HCT116 (cell line): ENCODE data around the gene ZNF282. TPM values are rescaled to one million over a fixed set of nuclear protein-coding genes. Genes with fewer than 3 reads are reported as not detected.

Experiments used
- ATAC-seq: fragments of 200-7000 bp; cut with Tn5 transposase; 2 replicates; pipeline ENCODE4 v1.9.1; 2020; ENCODE audit warnings: mild to moderate bottlenecking, moderate library complexity
- BruUV-seq: library from RNA; stranded (reverse); fragments of 400-500 nt; replicated peaks from 2 replicates; lab custom pipeline; 2021; lab: Mats Ljungman, UMichigan
- CTCF ChIA-PET: fragments of 300-600 bp; sonication (Branson Sonifier 250); formaldehyde crosslinking; loops from one replicate; lab custom pipeline; 2021; ENCODE audit warnings: antibody characterized with exemption; lab: Charles Lee
- POLR2A ChIA-PET: fragments of 300-600, 350-600 bp; sonication (Branson Sonifier 250); formaldehyde crosslinking; loops from one replicate; lab custom pipeline; 2021; ENCODE audit warnings: antibody characterized with exemption; lab: Charles Lee
- RAD21 ChIA-PET, 2 experiments: fragments of 300-600 bp; sonication (Branson Sonifier 250); formaldehyde crosslinking; loops; one replicate each; lab custom pipeline; 2023; ENCODE audit warnings: low total read pairs in 2 of 2; ENCODE audit not compliant: uncharacterized antibody in 2 of 2, unreplicated experiment in 2 of 2, low non-redundant PET in 1 of 2; lab: Charles Lee
- DNase-seq: peaks from one replicate; pipeline ENCODE4 v3.0.0-alpha.2; 2010; ENCODE audit warnings: low read depth, low spot score
- H2AFZ ChIP-seq: fragments of 200-600 bp; shearing (Covaris generic), sonication (generic); 2 replicates; pipeline ENCODE4 v1.6.1; 2017; ENCODE audit warnings: low read depth, mixed run types, mixed read lengths, antibody characterized with exemption, low read length; ENCODE audit not compliant: poor library complexity, severe bottlenecking
- H3K27ac ChIP-seq: 2 replicates; pipeline ENCODE4 v1.5.1; 2012; ENCODE audit warnings: low read depth, low read length
- H3K27me3 ChIP-seq: fragments of 200-600 bp; sonication (generic); 2 replicates; pipeline ENCODE4 v1.6.1; 2016; ENCODE audit warnings: mixed run types, low read length, mixed read lengths; ENCODE audit not compliant: insufficient read depth
- H3K36me3 ChIP-seq, 2 experiments: fragments of 200-500 bp in 1 of 2; fragments of 200-600 bp in 1 of 2; sonication (Bioruptor generic) in 1 of 2; sonication (generic) in 1 of 2; 2 replicates each; pipeline versions ENCODE4 v1.5.1 to v1.6.1; 2014 to 2016; ENCODE audit warnings: low read length in 2 of 2, inconsistent platforms in 1 of 2, mixed read lengths in 1 of 2, mixed run types in 1 of 2; ENCODE audit not compliant: insufficient read depth in 2 of 2, control insufficient read depth in 1 of 2
- H3K4me1 ChIP-seq, 2 experiments: fragments of 200-600 bp in 1 of 2; sonication (generic) in 1 of 2; 2 replicates each; pipeline versions ENCODE4 v1.5.1 to v1.6.1; 2012 to 2017; ENCODE audit warnings: low read length in 2 of 2, inconsistent platforms in 1 of 2, mild to moderate bottlenecking in 1 of 2, mixed read lengths in 1 of 2, mixed run types in 1 of 2, moderate library complexity in 1 of 2; ENCODE audit not compliant: insufficient read depth in 2 of 2, control insufficient read depth in 1 of 2
- H3K4me2 ChIP-seq: fragments of 200-600 bp; sonication (generic); 2 replicates; pipeline ENCODE4 v1.6.1; 2017; ENCODE audit warnings: mixed run types, low read length, mixed read lengths
- H3K4me3 ChIP-seq, 2 experiments: fragments of 200-600 bp in 1 of 2; sonication (generic) in 1 of 2; replicated peaks in 1 of 2; 2 replicates each; pipeline ENCODE4 v1.5.1; 2011 to 2016; ENCODE audit warnings: low read length in 2 of 2, control low read depth in 1 of 2, low read depth in 1 of 2, mild to moderate bottlenecking in 1 of 2, mixed read lengths in 1 of 2, mixed run types in 1 of 2
- H3K79me2 ChIP-seq: fragments of 200-600 bp; sonication (generic); 2 replicates; pipeline ENCODE4 v1.6.1; 2017; ENCODE audit warnings: mild to moderate bottlenecking, mixed run types, low read length, moderate library complexity, mixed read lengths; ENCODE audit not compliant: insufficient read depth
- H3K9ac ChIP-seq: fragments of 200-600 bp; sonication (generic); 2 replicates; pipeline ENCODE4 v1.6.1; 2016; ENCODE audit warnings: low read length, mixed read lengths
- H3K9me2 ChIP-seq: fragments of 200-600 bp; sonication (generic), shearing (Covaris generic); 2 replicates; pipeline ENCODE4 v1.6.1; 2017; ENCODE audit warnings: mixed run types, mild to moderate bottlenecking, moderate library complexity; ENCODE audit not compliant: insufficient read depth
- H3K9me3 ChIP-seq, 2 experiments: fragments of 200-500 bp in 1 of 2; fragments of 200-600 bp in 1 of 2; sonication (Bioruptor generic) in 1 of 2; sonication (generic) in 1 of 2; 2 replicates each; pipeline ENCODE4 v1.6.1; 2014 to 2017; ENCODE audit warnings: low read length in 2 of 2, mixed read lengths in 2 of 2, inconsistent platforms in 1 of 2, low read depth in 1 of 2, mild to moderate bottlenecking in 1 of 2, mixed run types in 1 of 2, moderate library complexity in 1 of 2; ENCODE audit not compliant: control insufficient read depth in 1 of 2, insufficient read depth in 1 of 2
- H4K20me1 ChIP-seq: fragments of 200-600 bp; sonication (generic), shearing (Covaris generic); 2 replicates; pipeline ENCODE4 v1.6.1; 2017; ENCODE audit warnings: mixed run types, mild to moderate bottlenecking, moderate library complexity; ENCODE audit not compliant: insufficient read depth
- CBX3 ChIP-seq: IDR thresholded peaks from 2 replicates; pipeline ENCODE4 v1.6.1; 2012; ENCODE audit warnings: low read depth
- CEBPB ChIP-seq: IDR thresholded peaks from 2 replicates; pipeline ENCODE4 v1.6.1; 2012; ENCODE audit warnings: low read depth
- EGR1 ChIP-seq: IDR thresholded peaks from 2 replicates; pipeline ENCODE4 v1.6.1; 2012; ENCODE audit warnings: low read depth
- ELF1 ChIP-seq: IDR thresholded peaks from 2 replicates; pipeline ENCODE4 v1.6.1; 2012; ENCODE audit warnings: low read depth, borderline replicate concordance
- EZH2phosphoT487 ChIP-seq: fragments of 200-600 bp; IDR thresholded peaks from 2 replicates; pipeline ENCODE4 v1.6.1; 2018; ENCODE audit warnings: antibody characterized with exemption, borderline replicate concordance
- FOSL1 ChIP-seq: IDR thresholded peaks from 2 replicates; pipeline ENCODE4 v1.6.1; 2012; ENCODE audit warnings: low read depth
- POLR2A ChIP-seq: IDR thresholded peaks from 2 replicates; pipeline ENCODE4 v1.7.0; 2011; ENCODE audit warnings: borderline replicate concordance; ENCODE audit not compliant: insufficient read depth, insufficient read length; ENCODE audit errors: extremely low read depth
- POLR2AphosphoS5 ChIP-seq: IDR thresholded peaks from 2 replicates; pipeline ENCODE4 v1.6.1; 2011; ENCODE audit warnings: mild to moderate bottlenecking, low read depth, low read length, moderate library complexity
- RAD21 ChIP-seq: IDR thresholded peaks from 2 replicates; pipeline ENCODE4 v1.6.1; 2012; ENCODE audit warnings: low read depth, mild to moderate bottlenecking
- SP1 ChIP-seq: IDR thresholded peaks from 2 replicates; pipeline ENCODE4 v1.6.1; 2012; ENCODE audit warnings: low read depth
- SRF ChIP-seq: IDR thresholded peaks from 2 replicates; pipeline ENCODE4 v1.6.1; 2012; ENCODE audit warnings: low read depth
- TCF7L2 ChIP-seq: IDR thresholded peaks from 2 replicates; pipeline ENCODE4 v1.7.0; 2011; ENCODE audit warnings: borderline replicate concordance, inconsistent platforms; ENCODE audit not compliant: insufficient read depth, insufficient read length; ENCODE audit errors: extremely low read depth
- YY1 ChIP-seq: IDR thresholded peaks from 2 replicates; pipeline ENCODE4 v1.6.1; 2011; ENCODE audit warnings: low read length, low read depth, moderate library complexity, mild to moderate bottlenecking; ENCODE audit not compliant: insufficient replicate concordance; ENCODE audit errors: extremely low read depth
- ZFX ChIP-seq: fragments of 450-650 bp; IDR thresholded peaks from 2 replicates; pipeline ENCODE4 v1.6.1; 2017
- ZNF274 ChIP-seq: fragments of 200-500 bp; sonication (Bioruptor generic); IDR thresholded peaks from 2 replicates; pipeline ENCODE4 v1.6.1; 2014; ENCODE audit warnings: mild to moderate bottlenecking, low read depth, low read length, inconsistent platforms
- intact Hi-C: fragments of 100-400 bp; cut with micrococcal nuclease; formaldehyde crosslinking; loops from 2 replicates; pipeline ENCODE4 v1.10.0; 2022
- total RNA-seq: library from RNA; stranded (reverse); gene quantifications from one replicate; pipeline ENCODE4 v1.2.1, GENCODE V29; 2021; ENCODE audit not compliant: unreplicated experiment
- TF ChIP-seq, protein P1 (sequence below): IDR thresholded peaks from 2 replicates; pipeline ENCODE4 v1.6.1; 2012
- TF ChIP-seq, protein P2 (sequence below): IDR thresholded peaks from 2 replicates; pipeline ENCODE4 v1.6.1; 2012; ENCODE audit warnings: low read depth
- TF ChIP-seq, protein P3 (sequence below), 3 experiments: fragments of 200-600 bp in 1 of 3; sonication (generic) in 1 of 3; IDR thresholded peaks in 2 of 3; conservative IDR thresholded peaks in 1 of 3; 2 replicates each; pipeline ENCODE4 v1.5.1; 2012 to 2017; ENCODE audit warnings: low read depth in 2 of 3, low read length in 2 of 3, antibody characterized with exemption in 1 of 3, borderline replicate concordance in 1 of 3, control low read depth in 1 of 3, mild to moderate bottlenecking in 1 of 3, mixed read lengths in 1 of 3, mixed run types in 1 of 3, moderate library complexity in 1 of 3; ENCODE audit not compliant: insufficient read depth in 1 of 3
- TF ChIP-seq, protein P4 (sequence below): IDR thresholded peaks from 2 replicates; pipeline ENCODE4 v1.6.1; 2011; ENCODE audit warnings: mild to moderate bottlenecking, low read length, moderate library complexity; ENCODE audit not compliant: insufficient replicate concordance; ENCODE audit errors: extremely low read depth

ZNF282 gene
- total RNA-seq, 1 experiment from 2014 or later, result 30.4 TPM

DNA sequence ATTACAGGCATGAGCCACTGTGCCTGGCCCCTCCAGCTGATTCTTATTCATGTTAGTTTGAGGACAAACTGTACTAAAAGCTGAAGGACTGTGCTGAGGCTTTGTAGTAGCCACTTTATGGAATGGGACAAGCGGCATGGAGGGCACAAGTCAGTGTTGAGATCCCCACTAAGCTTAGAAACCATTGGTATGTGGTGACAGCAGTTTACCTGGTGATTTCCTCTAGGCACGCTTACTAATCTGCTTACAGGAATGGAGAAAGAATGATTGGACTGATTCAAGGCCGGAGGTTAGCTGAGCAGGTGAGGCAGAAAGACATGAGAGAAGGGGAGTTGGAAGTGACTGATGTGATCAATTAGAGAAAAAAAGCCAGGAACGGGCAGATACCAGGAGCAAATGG lies 44.4 kb upstream of the ZNF282 start:
- no peaks in the 10 kb centered on the region for H3K27me3 ChIP-seq
- BruUV-seq, result TSS peak; percentile 9
- H3K36me3 ChIP-seq, result peaks cover 0 to 2% of the 10 kb centered on the region in 2 experiments; a peak in 2 of 4 replicates
- RAD21 ChIA-PET, result no interaction called here
- no peak overlapping the region for H3K27ac ChIP-seq
- no peak for DNase-seq
- peaks cover 8 to 21% of the 10 kb centered on the region in 2 experiments; a peak in 3 of 4 replicates for H3K4me1 ChIP-seq
- H3K9me3 ChIP-seq, result no peaks in the 10 kb centered on the region
- no peak overlapping the region for H3K9ac ChIP-seq
- no peak for TF ChIP-seq YY1
- no peak for TF ChIP-seq CBX3
- TF ChIP-seq, protein P1, sequence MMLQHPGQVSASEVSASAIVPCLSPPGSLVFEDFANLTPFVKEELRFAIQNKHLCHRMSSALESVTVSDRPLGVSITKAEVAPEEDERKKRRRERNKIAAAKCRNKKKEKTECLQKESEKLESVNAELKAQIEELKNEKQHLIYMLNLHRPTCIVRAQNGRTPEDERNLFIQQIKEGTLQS, result no peak
- no peak for TF ChIP-seq EGR1
- TF ChIP-seq, protein P2, sequence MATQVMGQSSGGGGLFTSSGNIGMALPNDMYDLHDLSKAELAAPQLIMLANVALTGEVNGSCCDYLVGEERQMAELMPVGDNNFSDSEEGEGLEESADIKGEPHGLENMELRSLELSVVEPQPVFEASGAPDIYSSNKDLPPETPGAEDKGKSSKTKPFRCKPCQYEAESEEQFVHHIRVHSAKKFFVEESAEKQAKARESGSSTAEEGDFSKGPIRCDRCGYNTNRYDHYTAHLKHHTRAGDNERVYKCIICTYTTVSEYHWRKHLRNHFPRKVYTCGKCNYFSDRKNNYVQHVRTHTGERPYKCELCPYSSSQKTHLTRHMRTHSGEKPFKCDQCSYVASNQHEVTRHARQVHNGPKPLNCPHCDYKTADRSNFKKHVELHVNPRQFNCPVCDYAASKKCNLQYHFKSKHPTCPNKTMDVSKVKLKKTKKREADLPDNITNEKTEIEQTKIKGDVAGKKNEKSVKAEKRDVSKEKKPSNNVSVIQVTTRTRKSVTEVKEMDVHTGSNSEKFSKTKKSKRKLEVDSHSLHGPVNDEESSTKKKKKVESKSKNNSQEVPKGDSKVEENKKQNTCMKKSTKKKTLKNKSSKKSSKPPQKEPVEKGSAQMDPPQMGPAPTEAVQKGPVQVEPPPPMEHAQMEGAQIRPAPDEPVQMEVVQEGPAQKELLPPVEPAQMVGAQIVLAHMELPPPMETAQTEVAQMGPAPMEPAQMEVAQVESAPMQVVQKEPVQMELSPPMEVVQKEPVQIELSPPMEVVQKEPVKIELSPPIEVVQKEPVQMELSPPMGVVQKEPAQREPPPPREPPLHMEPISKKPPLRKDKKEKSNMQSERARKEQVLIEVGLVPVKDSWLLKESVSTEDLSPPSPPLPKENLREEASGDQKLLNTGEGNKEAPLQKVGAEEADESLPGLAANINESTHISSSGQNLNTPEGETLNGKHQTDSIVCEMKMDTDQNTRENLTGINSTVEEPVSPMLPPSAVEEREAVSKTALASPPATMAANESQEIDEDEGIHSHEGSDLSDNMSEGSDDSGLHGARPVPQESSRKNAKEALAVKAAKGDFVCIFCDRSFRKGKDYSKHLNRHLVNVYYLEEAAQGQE, result no peak
- TF ChIP-seq POLR2A, result no peak
- TF ChIP-seq EZH2phosphoT487, result no peak
- TF ChIP-seq SRF, result no peak
- TF ChIP-seq SP1, result no peak
- TF ChIP-seq RAD21, result no peak
- TF ChIP-seq CEBPB, result no peak
- TF ChIP-seq FOSL1, result no peak
- TF ChIP-seq, protein P3, sequence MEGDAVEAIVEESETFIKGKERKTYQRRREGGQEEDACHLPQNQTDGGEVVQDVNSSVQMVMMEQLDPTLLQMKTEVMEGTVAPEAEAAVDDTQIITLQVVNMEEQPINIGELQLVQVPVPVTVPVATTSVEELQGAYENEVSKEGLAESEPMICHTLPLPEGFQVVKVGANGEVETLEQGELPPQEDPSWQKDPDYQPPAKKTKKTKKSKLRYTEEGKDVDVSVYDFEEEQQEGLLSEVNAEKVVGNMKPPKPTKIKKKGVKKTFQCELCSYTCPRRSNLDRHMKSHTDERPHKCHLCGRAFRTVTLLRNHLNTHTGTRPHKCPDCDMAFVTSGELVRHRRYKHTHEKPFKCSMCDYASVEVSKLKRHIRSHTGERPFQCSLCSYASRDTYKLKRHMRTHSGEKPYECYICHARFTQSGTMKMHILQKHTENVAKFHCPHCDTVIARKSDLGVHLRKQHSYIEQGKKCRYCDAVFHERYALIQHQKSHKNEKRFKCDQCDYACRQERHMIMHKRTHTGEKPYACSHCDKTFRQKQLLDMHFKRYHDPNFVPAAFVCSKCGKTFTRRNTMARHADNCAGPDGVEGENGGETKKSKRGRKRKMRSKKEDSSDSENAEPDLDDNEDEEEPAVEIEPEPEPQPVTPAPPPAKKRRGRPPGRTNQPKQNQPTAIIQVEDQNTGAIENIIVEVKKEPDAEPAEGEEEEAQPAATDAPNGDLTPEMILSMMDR (IDR thresholded peaks at IDR 0.05 in 2 of 3, conservative IDR thresholded peaks at IDR 0.05 in 1 of 3; ENCODE audit: borderline replicate concordance in 1 of 3, insufficient read depth in 1 of 3, low read depth in 2 of 3, low read length in 2 of 3), result no peak
- no peak for TF ChIP-seq POLR2AphosphoS5
- TF ChIP-seq ELF1, result no peak
- TF ChIP-seq ZFX, result no peak
- no peak for TF ChIP-seq TCF7L2
- no peak for TF ChIP-seq ZNF274
- TF ChIP-seq, protein P4, sequence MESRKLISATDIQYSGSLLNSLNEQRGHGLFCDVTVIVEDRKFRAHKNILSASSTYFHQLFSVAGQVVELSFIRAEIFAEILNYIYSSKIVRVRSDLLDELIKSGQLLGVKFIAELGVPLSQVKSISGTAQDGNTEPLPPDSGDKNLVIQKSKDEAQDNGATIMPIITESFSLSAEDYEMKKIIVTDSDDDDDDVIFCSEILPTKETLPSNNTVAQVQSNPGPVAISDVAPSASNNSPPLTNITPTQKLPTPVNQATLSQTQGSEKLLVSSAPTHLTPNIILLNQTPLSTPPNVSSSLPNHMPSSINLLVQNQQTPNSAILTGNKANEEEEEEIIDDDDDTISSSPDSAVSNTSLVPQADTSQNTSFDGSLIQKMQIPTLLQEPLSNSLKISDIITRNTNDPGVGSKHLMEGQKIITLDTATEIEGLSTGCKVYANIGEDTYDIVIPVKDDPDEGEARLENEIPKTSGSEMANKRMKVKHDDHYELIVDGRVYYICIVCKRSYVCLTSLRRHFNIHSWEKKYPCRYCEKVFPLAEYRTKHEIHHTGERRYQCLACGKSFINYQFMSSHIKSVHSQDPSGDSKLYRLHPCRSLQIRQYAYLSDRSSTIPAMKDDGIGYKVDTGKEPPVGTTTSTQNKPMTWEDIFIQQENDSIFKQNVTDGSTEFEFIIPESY, result no peak
- no peak overlapping the region for H2AFZ ChIP-seq
- peaks cover 78% of the 10 kb centered on the region for H3K79me2 ChIP-seq
- POLR2A ChIA-PET, result no interaction called here
- no peaks in the 10 kb centered on the region for H4K20me1 ChIP-seq
- no peaks in the 10 kb centered on the region for H3K9me2 ChIP-seq
- ATAC-seq, result no peak
- CTCF ChIA-PET, result no interaction called here
- H3K4me2 ChIP-seq, result no peak overlapping the region
- intact Hi-C loops, result no loop called here
- H3K4me3 ChIP-seq, result no peak overlapping the region
